Panc1 (cell line): Measurements from ENCODE around the gene GBP3. TPM values are rescaled to one million over a fixed set of nuclear protein-coding genes. Genes with fewer than 3 reads are reported as not detected.
"Not testable (repeated sequence)": the region's sequence is repeated elsewhere in the genome, so short reads cannot be mapped to it uniquely, and the experiment has no call there.

Source experiments
- ATAC-seq: fragments of 200-7000 bp; cut with Tn5 transposase; 2 replicates; pipeline ENCODE4 v1.9.1; 2020; ENCODE audit warnings: mild to moderate bottlenecking, moderate library complexity
- BruUV-seq: library from RNA; stranded (reverse); fragments of 400-500 nt; replicated peaks from 2 replicates; lab custom pipeline; 2021; lab: Mats Ljungman, UMichigan
- CTCF ChIA-PET: fragments of 300-600 bp; sonication (Branson Sonifier 250); formaldehyde crosslinking; loops from one replicate; lab custom pipeline; 2022; ENCODE audit warnings: antibody characterized with exemption; lab: Charles Lee
- POLR2A ChIA-PET: fragments of 300-600 bp; sonication (Branson Sonifier 250); formaldehyde crosslinking; loops from one replicate; lab custom pipeline; 2022; ENCODE audit warnings: antibody characterized with exemption; lab: Charles Lee
- DNase-seq: peaks from one replicate; pipeline ENCODE4 v3.0.0-alpha.2; 2010; ENCODE audit warnings: low read depth, low spot score
- H3K27ac ChIP-seq: 2 replicates; pipeline ENCODE4 v1.5.1; 2011; ENCODE audit warnings: mild to moderate bottlenecking, low read length, inconsistent platforms
- H3K27me3 ChIP-seq: fragments of 200-500 bp; sonication (Bioruptor generic); 2 replicates; pipeline ENCODE4 v1.6.0; 2014; ENCODE audit warnings: low read length, inconsistent platforms; ENCODE audit not compliant: control insufficient read depth, insufficient read depth
- H3K36me3 ChIP-seq: fragments of 200-500 bp; sonication (Bioruptor generic); 2 replicates; pipeline ENCODE4 v1.5.1; 2014; ENCODE audit warnings: inconsistent platforms, mild to moderate bottlenecking, low read length, moderate library complexity; ENCODE audit not compliant: control insufficient read depth, insufficient read depth
- H3K4me1 ChIP-seq: 2 replicates; pipeline ENCODE4 v1.5.1; 2011; ENCODE audit warnings: inconsistent platforms, mild to moderate bottlenecking, low read length, moderate library complexity; ENCODE audit not compliant: control insufficient read depth, insufficient read depth
- H3K4me3 ChIP-seq, 2 experiments: 2 replicates each; pipeline ENCODE4 v1.5.1; 2011 to 2012; ENCODE audit warnings: low read depth in 2 of 2, low read length in 2 of 2, mild to moderate bottlenecking in 2 of 2, inconsistent platforms in 1 of 2, moderate library complexity in 1 of 2
- H3K9me3 ChIP-seq: fragments of 200-500 bp; sonication (Bioruptor generic); 2 replicates; pipeline ENCODE4 v1.5.1; 2014; ENCODE audit warnings: low read depth, mild to moderate bottlenecking, inconsistent platforms, low read length, moderate library complexity; ENCODE audit not compliant: control insufficient read depth, insufficient read depth
- POLR2AphosphoS5 ChIP-seq: IDR thresholded peaks from 2 replicates; pipeline ENCODE4 v1.6.1; 2012; ENCODE audit warnings: mild to moderate bottlenecking, low read depth, low read length, moderate library complexity
- SIN3A ChIP-seq: IDR thresholded peaks from 2 replicates; pipeline ENCODE4 v1.6.1; 2012; ENCODE audit warnings: low read depth, mild to moderate bottlenecking, low read length, moderate library complexity, borderline replicate concordance; ENCODE audit not compliant: insufficient read depth
- TCF7L2 ChIP-seq: IDR thresholded peaks from 2 replicates; pipeline ENCODE4 v1.6.1; 2011; ENCODE audit warnings: mild to moderate bottlenecking, low read depth, low read length, inconsistent platforms
- in situ Hi-C: cut with HindIII; loops from 2 replicates; pipeline ENCODE4 v1.10.0; 2016; ENCODE audit warnings: low sequenced_read_pairs, low pct_unique_long_range_greater_than_20kb
- intact Hi-C: fragments of 100-400 bp; cut with micrococcal nuclease; formaldehyde crosslinking; loops from one replicate; pipeline ENCODE4 v1.10.0; 2022; ENCODE audit not compliant: unreplicated experiment
- total RNA-seq: library from RNA; stranded (reverse); gene quantifications from one replicate; pipeline ENCODE4 v1.2.1, GENCODE V29; 2021; ENCODE audit not compliant: unreplicated experiment
- TF ChIP-seq, protein P1 (sequence below): fragments of 450-650 bp; IDR thresholded peaks from 2 replicates; pipeline ENCODE4 v1.5.1; 2017; ENCODE audit warnings: mild to moderate bottlenecking
- TF ChIP-seq, protein P2 (sequence below), 2 experiments: IDR thresholded peaks; 2 replicates each; pipeline ENCODE4 v1.6.1; 2011 to 2012; ENCODE audit warnings: low read depth in 2 of 2, control low read depth in 1 of 2, low read length in 1 of 2, mild to moderate bottlenecking in 1 of 2, moderate library complexity in 1 of 2; ENCODE audit not compliant: insufficient read depth in 1 of 2

Gene GBP3
- total RNA-seq, 1 experiment from 2014 or later = 2.5 TPM

DNA sequence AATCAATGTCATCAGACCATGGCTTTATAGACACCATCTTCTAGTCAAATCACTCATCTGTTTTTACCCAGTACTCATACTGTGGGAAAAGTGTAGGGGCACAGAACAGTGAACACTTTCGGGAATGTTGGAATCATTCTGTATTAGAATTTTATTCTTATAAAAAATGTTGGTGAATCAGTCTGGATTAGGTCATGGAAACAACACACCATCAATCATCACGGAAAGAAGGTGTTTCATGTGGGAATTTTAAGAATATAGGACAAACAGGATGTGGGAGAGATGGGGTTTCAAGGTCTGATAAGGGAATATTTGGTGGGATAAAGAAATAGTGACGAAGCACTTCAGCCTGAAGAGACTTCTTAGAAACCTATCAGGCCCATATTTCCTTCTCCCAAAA, 25.1 kb upstream of the GBP3 start:
- no peak for DNase-seq
- ATAC-seq = no peak
- Histone ChIP-seq H3K27me3 (peaks cover 6% of the 10 kb centered on the region), H3K4me1 (no peaks in the 10 kb centered on the region), H3K9me3 (no peaks in the 10 kb centered on the region), H3K36me3 (no peaks in the 10 kb centered on the region), H3K27ac (no peak overlapping the region), H3K4me3 (no peak overlapping the region)
- TF ChIP-seq, protein P1, sequence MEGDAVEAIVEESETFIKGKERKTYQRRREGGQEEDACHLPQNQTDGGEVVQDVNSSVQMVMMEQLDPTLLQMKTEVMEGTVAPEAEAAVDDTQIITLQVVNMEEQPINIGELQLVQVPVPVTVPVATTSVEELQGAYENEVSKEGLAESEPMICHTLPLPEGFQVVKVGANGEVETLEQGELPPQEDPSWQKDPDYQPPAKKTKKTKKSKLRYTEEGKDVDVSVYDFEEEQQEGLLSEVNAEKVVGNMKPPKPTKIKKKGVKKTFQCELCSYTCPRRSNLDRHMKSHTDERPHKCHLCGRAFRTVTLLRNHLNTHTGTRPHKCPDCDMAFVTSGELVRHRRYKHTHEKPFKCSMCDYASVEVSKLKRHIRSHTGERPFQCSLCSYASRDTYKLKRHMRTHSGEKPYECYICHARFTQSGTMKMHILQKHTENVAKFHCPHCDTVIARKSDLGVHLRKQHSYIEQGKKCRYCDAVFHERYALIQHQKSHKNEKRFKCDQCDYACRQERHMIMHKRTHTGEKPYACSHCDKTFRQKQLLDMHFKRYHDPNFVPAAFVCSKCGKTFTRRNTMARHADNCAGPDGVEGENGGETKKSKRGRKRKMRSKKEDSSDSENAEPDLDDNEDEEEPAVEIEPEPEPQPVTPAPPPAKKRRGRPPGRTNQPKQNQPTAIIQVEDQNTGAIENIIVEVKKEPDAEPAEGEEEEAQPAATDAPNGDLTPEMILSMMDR = no peak
- TF ChIP-seq TCF7L2 (no peak), POLR2AphosphoS5 (no peak), SIN3A (no peak)
- TF ChIP-seq, protein P2, sequence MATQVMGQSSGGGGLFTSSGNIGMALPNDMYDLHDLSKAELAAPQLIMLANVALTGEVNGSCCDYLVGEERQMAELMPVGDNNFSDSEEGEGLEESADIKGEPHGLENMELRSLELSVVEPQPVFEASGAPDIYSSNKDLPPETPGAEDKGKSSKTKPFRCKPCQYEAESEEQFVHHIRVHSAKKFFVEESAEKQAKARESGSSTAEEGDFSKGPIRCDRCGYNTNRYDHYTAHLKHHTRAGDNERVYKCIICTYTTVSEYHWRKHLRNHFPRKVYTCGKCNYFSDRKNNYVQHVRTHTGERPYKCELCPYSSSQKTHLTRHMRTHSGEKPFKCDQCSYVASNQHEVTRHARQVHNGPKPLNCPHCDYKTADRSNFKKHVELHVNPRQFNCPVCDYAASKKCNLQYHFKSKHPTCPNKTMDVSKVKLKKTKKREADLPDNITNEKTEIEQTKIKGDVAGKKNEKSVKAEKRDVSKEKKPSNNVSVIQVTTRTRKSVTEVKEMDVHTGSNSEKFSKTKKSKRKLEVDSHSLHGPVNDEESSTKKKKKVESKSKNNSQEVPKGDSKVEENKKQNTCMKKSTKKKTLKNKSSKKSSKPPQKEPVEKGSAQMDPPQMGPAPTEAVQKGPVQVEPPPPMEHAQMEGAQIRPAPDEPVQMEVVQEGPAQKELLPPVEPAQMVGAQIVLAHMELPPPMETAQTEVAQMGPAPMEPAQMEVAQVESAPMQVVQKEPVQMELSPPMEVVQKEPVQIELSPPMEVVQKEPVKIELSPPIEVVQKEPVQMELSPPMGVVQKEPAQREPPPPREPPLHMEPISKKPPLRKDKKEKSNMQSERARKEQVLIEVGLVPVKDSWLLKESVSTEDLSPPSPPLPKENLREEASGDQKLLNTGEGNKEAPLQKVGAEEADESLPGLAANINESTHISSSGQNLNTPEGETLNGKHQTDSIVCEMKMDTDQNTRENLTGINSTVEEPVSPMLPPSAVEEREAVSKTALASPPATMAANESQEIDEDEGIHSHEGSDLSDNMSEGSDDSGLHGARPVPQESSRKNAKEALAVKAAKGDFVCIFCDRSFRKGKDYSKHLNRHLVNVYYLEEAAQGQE (IDR thresholded peaks at IDR 0.05; ENCODE audit: insufficient read depth in 1 of 2, low read depth in 2 of 2, low read length in 1 of 2) = no peak
- BruUV-seq = no TSS peak
- POLR2A ChIA-PET = no interaction called here
- in situ Hi-C loops = no loop called here
- CTCF ChIA-PET = no interaction called here
- intact Hi-C loops = no loop called here

DNA sequence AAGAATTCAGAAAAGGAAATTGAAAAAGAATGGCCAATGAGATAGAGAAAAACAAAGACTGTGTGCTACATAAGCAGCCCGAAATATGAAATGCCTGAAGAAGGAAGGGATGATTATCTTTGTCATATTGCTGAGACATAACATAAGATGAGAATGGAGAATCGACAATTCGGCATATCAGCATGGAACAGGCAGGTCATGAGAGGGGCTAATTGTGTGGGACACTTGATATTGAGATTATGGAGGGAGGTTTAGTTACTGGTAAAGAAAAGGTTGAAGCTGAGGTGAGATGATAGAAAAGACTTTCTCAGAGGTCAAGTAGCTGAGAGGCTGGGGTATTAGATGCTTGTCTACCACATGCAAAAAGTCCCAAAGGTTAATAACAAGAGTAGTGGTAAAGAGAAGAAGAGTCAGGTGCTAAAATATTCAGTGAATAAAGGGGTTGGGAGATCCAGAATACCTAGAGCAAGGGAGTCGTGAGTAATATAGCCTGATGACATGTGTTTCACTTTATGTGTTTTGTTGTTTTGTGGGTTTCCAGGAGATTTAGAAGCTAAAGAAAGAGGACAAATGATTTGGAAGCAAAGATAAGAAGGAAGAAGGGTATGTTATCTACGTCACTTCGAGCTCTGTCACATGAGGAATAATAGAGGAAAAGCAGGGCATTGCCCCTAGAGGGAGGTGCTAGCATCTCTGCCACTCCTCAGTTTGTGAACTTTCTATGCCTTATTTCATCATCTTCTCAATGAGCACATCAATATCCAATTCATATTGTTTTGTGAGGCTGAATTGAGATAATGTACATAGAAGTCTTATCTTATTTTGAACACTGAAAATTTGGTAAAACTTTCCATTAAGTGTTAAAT, 23.9 kb upstream of the GBP3 start:
- DNase-seq, H3K27me3 ChIP-seq, ATAC-seq, POLR2A ChIA-PET, H3K36me3 ChIP-seq, in situ Hi-C loops, H3K4me3 ChIP-seq, H3K4me1 ChIP-seq, CTCF ChIA-PET, intact Hi-C loops, H3K27ac ChIP-seq, BruUV-seq, H3K9me3 ChIP-seq: not testable (repeated sequence)
